Esophagus muscularis mucosa (tissue), 4 donors: ENCODE data around the gene MAOB. TPM values are rescaled to one million over a fixed set of nuclear protein-coding genes. Genes with fewer than 3 reads are reported as not detected.

Source experiments
- DNase-seq: peaks from one replicate; pipeline ENCODE4 v3.0.0-alpha.2; 2017; ENCODE audit errors: extremely low spot score
- H3K27ac ChIP-seq, 4 donors: fragments of 200-600 bp; sonication (generic); replicated peaks in 1 of 4; 1 replicate in 3 of 4; 2 replicates in 1 of 4; pipeline ENCODE4 v1.5.1; 2016 to 2019; ENCODE audit warnings: mild to moderate bottlenecking in 1 of 4
- H3K27me3 ChIP-seq, 4 donors: fragments of 200-600 bp; sonication (generic); one replicate each; pipeline versions ENCODE4 v1.5.1 to v1.6.0; 2016 to 2019
- H3K36me3 ChIP-seq, 4 donors: fragments of 200-600 bp; sonication (generic); one replicate each; pipeline ENCODE4 v1.5.1; 2016 to 2019
- H3K4me1 ChIP-seq, 4 donors: fragments of 200-600 bp; sonication (generic); one replicate each; pipeline ENCODE4 v1.5.1; 2016 to 2019
- H3K4me3 ChIP-seq, 4 donors: fragments of 200-600 bp; sonication (generic); 1 replicate in 2 of 4; 2 replicates in 2 of 4; pipeline ENCODE4 v1.5.1; 2016 to 2019; ENCODE audit warnings: mild to moderate bottlenecking in 4 of 4, moderate library complexity in 1 of 4
- H3K9me3 ChIP-seq, 4 donors: fragments of 200-600 bp; sonication (generic); 1 replicate in 3 of 4; 2 replicates in 1 of 4; pipeline ENCODE4 v1.5.1; 2016 to 2019
- EP300 ChIP-seq: sonication (generic); formaldehyde crosslinking; IDR thresholded peaks from one replicate; pipeline ENCODE4 v1.6.1; 2017; ENCODE audit warnings: antibody characterized with exemption
- POLR2A ChIP-seq: fragments of 450-650 bp; IDR thresholded peaks from one replicate; pipeline ENCODE4 v1.6.1; 2017; ENCODE audit warnings: antibody characterized with exemption, moderate library complexity, mild to moderate bottlenecking, low read depth
- POLR2AphosphoS5 ChIP-seq, 2 donors: sonication (generic); formaldehyde crosslinking; IDR thresholded peaks; one replicate each; pipeline ENCODE4 v1.6.1; 2017; ENCODE audit warnings: antibody characterized with exemption in 2 of 2
- WGBS: methylation state at CpG from one replicate; pipeline ENCODE4 v1.1.5; 2018; 5-methylcytosine and 5-hydroxymethylcytosine counted together
- intact Hi-C: fragments of 100-400 bp; cut with DNase I; formaldehyde crosslinking; loops from one replicate; pipeline ENCODE4 v1.15.1; 2023
- total RNA-seq, 4 donors: library from RNA; depleted of rRNA; stranded (reverse); fragments of >200 nt; gene quantifications; one replicate each; pipeline versions ENCODE4 v1.1.0 to v1.2.1, GENCODE V29; 2016
- TF ChIP-seq, protein P1 (sequence below), 3 experiments: fragments of 200-600 bp in 2 of 3; fragments of 450-650 bp in 1 of 3; sonication (generic) in 2 of 3; IDR thresholded peaks; one replicate each; pipeline ENCODE4 v1.5.1; 2017 to 2019; ENCODE audit warnings: antibody characterized with exemption in 3 of 3, mild to moderate bottlenecking in 2 of 3, moderate library complexity in 1 of 3

MAOB gene
- total RNA-seq, 4 donors from 2014 or later, result 37.1 to 87.8 (median 41.3) TPM

DNA sequence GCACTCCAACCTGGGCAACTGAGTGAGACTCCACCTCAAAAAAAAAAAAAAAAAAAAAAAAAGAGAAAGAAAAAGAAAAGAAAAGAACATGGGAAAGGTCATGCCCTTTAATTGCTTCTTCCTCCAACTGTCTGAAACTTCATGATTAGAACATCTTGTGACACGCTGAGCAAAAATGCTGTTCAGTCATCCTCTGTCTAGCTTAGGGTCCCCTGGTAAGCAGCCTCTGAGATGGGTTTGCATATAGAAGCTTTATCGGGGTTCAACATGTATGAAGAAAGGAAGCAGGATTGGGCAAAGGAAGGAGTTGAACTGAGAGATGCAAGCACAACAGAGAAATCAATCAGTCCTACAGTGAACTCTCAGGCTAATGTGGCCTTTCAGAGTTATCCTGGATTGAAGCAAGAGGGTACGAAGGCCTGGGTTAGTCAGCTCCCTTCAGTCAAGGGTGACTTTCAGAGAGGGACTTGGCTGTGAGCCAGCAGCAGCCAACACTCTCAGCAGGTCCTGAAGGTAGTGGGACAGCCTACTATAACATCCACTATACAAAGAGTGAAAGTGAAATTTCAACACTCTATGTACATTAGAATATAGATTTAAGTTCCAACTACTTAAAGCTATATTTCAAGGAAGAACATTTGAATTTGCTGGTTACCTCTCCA, 11.4 kb downstream of the MAOB start:
- Histone ChIP-seq H3K4me1 (peaks cover 0 to 14% (median 13%) of the 10 kb centered on the region in 4 donors), H3K36me3 (no peaks in the 10 kb centered on the region), H3K27ac (no peak overlapping the region), H3K27me3 (no peaks in the 10 kb centered on the region), H3K9me3 (no peaks in the 10 kb centered on the region), H3K4me3 (no peak overlapping the region)
- WGBS, result 81% methylated on average over 3 of the region's 3 CpGs
- intact Hi-C loops, result no loop called here
- TF ChIP-seq EP300 (no peak), POLR2A (no peak), POLR2AphosphoS5 (IDR thresholded peaks at IDR 0.05) (no peak)
- TF ChIP-seq, protein P1, sequence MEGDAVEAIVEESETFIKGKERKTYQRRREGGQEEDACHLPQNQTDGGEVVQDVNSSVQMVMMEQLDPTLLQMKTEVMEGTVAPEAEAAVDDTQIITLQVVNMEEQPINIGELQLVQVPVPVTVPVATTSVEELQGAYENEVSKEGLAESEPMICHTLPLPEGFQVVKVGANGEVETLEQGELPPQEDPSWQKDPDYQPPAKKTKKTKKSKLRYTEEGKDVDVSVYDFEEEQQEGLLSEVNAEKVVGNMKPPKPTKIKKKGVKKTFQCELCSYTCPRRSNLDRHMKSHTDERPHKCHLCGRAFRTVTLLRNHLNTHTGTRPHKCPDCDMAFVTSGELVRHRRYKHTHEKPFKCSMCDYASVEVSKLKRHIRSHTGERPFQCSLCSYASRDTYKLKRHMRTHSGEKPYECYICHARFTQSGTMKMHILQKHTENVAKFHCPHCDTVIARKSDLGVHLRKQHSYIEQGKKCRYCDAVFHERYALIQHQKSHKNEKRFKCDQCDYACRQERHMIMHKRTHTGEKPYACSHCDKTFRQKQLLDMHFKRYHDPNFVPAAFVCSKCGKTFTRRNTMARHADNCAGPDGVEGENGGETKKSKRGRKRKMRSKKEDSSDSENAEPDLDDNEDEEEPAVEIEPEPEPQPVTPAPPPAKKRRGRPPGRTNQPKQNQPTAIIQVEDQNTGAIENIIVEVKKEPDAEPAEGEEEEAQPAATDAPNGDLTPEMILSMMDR (IDR thresholded peaks at IDR 0.05), result no peak
- no peak for DNase-seq

DNA sequence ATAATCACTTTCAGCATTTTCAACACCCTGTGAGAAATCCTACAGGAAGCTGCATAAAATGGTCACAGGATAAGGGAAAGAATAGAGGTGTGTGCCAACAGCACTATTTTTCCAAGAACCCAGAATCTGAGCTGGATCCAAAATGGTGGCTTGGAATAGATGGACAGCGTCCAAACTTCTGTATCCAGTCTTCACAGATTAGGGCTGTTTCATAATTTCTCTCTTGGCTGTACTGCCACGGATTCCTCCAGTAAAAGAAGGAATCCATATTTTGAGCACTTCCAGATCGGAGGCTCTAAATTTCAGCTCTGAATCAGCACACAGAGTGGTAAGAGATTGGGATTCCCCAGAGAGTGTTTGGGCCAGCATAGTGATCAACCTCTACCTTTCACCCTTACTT, 12.2 kb downstream of the MAOB start:
- no peak for DNase-seq
- Histone ChIP-seq H3K4me1 (peaks cover 0 to 16% (median 13%) of the 10 kb centered on the region in 4 donors), H3K9me3 (no peaks in the 10 kb centered on the region), H3K27me3 (no peaks in the 10 kb centered on the region), H3K36me3 (no peaks in the 10 kb centered on the region), H3K4me3 (no peak overlapping the region), H3K27ac (no peak overlapping the region)
- WGBS, result 65% methylated on average over 3 of the region's 3 CpGs
- TF ChIP-seq POLR2A (no peak), POLR2AphosphoS5 (IDR thresholded peaks at IDR 0.05) (no peak), EP300 (no peak)
- TF ChIP-seq, protein P1 (IDR thresholded peaks at IDR 0.05), result no peak
- intact Hi-C loops, result no loop called here

DNA sequence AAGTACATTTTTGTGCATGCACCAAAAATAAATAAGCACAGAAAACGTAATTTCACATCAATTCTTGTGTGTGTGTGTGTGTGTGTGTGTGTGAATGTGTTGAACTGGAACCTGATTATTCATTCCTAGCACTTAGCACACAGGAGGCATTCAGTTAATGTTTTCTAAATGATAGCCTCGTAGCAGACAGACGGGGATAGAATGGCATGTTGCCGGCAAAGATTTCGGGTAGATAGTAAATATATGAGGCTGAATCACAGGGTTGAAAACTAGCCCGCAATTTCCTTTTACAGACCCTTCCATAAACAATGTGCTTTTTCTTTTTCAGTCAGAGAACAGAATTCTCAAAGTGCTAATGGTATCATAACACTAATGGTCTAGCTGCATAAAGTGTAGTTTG, 13.5 kb downstream of the MAOB start:
- intact Hi-C loops, result no loop called here
- Histone ChIP-seq H3K36me3 (no peaks in the 10 kb centered on the region), H3K9me3 (no peaks in the 10 kb centered on the region), H3K27ac (peak overlapping the region in 2 of 4 donors; percentile 10 to 39), H3K4me3 (peak overlapping the region in 1 of 4 donors; percentile 2), H3K4me1 (peaks cover 0 to 24% (median 13%) of the 10 kb centered on the region in 4 donors), H3K27me3 (no peaks in the 10 kb centered on the region)
- 42% methylated on average over 6 of the region's 6 CpGs for whole genome bisulfite sequencing
- TF ChIP-seq EP300 (no peak), POLR2AphosphoS5 (IDR thresholded peaks at IDR 0.05) (no peak), POLR2A (no peak)
- TF ChIP-seq, protein P1 (IDR thresholded peaks at IDR 0.05), result no peak
- DNase-seq, result no peak

DNA sequence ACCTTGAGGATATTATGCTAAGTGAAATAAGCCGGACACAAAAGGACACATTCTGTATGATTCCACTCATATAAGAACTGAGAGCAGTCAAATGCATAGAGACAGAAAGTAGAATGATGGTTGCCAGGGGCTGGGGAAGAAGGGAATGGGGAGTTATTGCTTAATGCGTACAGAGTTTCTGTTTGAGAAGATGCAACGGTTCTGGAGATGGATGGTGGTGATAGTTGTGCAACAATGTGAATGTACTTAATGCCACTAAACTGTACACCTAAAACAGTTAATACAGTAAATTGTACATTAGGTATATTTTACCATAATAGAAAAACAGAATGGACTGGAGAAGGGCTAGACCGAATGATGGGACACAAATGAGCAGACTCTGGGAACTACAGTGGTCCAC, 15.8 kb downstream of the MAOB start:
- Histone ChIP-seq H3K36me3 (no peaks in the 10 kb centered on the region), H3K4me3 (no peak overlapping the region), H3K4me1 (peaks cover 0 to 26% (median 23%) of the 10 kb centered on the region in 4 donors), H3K9me3 (no peaks in the 10 kb centered on the region), H3K27me3 (no peaks in the 10 kb centered on the region), H3K27ac (peak overlapping the region in 1 of 4 donors; percentile 18)
- no peak for DNase-seq
- intact Hi-C loops, result no loop called here
- TF ChIP-seq EP300, result no peak
- TF ChIP-seq, protein P1 (IDR thresholded peaks at IDR 0.05), result no peak
- TF ChIP-seq POLR2A, result no peak
- no peak for TF ChIP-seq POLR2AphosphoS5 (IDR thresholded peaks at IDR 0.05)
- WGBS, result 83% methylated on average over 4 of the region's 4 CpGs

DNA sequence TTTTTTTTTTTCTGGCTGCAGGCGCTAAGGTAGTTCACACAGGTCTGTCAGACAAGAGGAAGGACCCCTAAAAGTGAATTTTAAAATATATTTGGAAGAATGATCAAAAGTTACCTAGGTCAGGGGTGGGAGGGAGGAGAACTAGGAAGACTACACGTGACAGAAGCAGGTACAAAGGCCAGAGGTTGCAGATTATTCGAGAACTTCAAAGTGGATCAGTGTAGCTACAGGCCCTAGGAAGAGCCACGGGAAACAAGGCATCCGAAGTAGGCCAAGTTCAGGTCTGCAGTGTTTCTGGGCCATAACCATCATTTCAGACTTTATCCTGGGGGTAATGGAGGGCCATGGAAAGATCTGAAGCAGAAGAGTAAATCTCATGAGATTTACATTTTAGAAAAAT, 16.5 kb downstream of the MAOB start:
- no peak overlapping the region for H3K4me3 ChIP-seq
- no peaks in the 10 kb centered on the region for H3K36me3 ChIP-seq
- no peak for DNase-seq
- no peak for TF ChIP-seq EP300
- no peaks in the 10 kb centered on the region for H3K27me3 ChIP-seq
- no peaks in the 10 kb centered on the region for H3K9me3 ChIP-seq
- intact Hi-C loops, result no loop called here
- H3K4me1 ChIP-seq, result peaks cover 3 to 33% (median 29%) of the 10 kb centered on the region in 4 donors
- H3K27ac ChIP-seq, result no peak overlapping the region
- 79% methylated on average over 5 of the region's 5 CpGs for WGBS
